IMR-90 (cell line): ENCODE data around the gene AHCYL1. TPM values are rescaled to one million over a fixed set of nuclear protein-coding genes. Genes with fewer than 3 reads are reported as not detected.
A peak's percentile ranks its signal among the peaks of the same experiment; 100 is the strongest.

Experiments used
- ATAC-seq: fragments of 200-7000 bp; cut with Tn5 transposase; 2 replicates; pipeline ENCODE4 v1.9.1; 2020; ENCODE audit warnings: low read depth, mild to moderate bottlenecking, moderate library complexity
- BruUV-seq: library from RNA; stranded (reverse); fragments of 400-500 nt; replicated peaks from 2 replicates; lab custom pipeline; 2021; lab: Mats Ljungman, UMichigan
- CTCF ChIA-PET: fragments of 300-600 bp; formaldehyde crosslinking; extraction: SDS; loops from one replicate; lab custom pipeline; 2021; ENCODE audit warnings: antibody characterized with exemption; lab: Yijun Ruan, JAX
- POLR2A ChIA-PET: fragments of 300-600 bp; sonication (Branson Sonifier 250); formaldehyde crosslinking; loops from one replicate; lab custom pipeline; 2022; ENCODE audit warnings: antibody characterized with exemption; ENCODE audit not compliant: unreplicated experiment; lab: Charles Lee
- DNase-seq: peaks from one replicate; pipeline ENCODE4 v3.0.0; 2013
- H2AFZ ChIP-seq: replicated peaks from 2 replicates; pipeline ENCODE3; 2013; ENCODE audit warnings: low read length, mild to moderate bottlenecking; ENCODE audit not compliant: poor library complexity
- H2AK5ac ChIP-seq: 2 replicates; pipeline ENCODE4 v1.6.1; 2013; ENCODE audit warnings: low read depth, low read length, inconsistent platforms
- H2AK9ac ChIP-seq: replicated peaks from 2 replicates; pipeline ENCODE3; 2013; ENCODE audit warnings: mild to moderate bottlenecking, low read depth, low read length, moderate library complexity; ENCODE audit not compliant: poor library complexity
- H2BK120ac ChIP-seq: 2 replicates; pipeline ENCODE4 v1.6.1; 2013; ENCODE audit warnings: low read depth, low read length, inconsistent platforms
- H2BK15ac ChIP-seq: 3 replicates; pipeline ENCODE4 v1.6.1; 2013; ENCODE audit warnings: low read depth, low read length, inconsistent platforms
- H2BK20ac ChIP-seq: 2 replicates; pipeline ENCODE4 v1.6.1; 2013; ENCODE audit warnings: low read depth, mild to moderate bottlenecking, inconsistent platforms, low read length, moderate library complexity
- H2BK5ac ChIP-seq: 2 replicates; pipeline ENCODE4 v1.6.1; 2013; ENCODE audit warnings: mild to moderate bottlenecking, low read depth, low read length, inconsistent platforms; ENCODE audit not compliant: poor library complexity, severe bottlenecking
- H3K14ac ChIP-seq: replicated peaks from 2 replicates; pipeline ENCODE4 v1.6.1; 2013; ENCODE audit warnings: low read depth, low read length, inconsistent platforms
- H3K18ac ChIP-seq: 2 replicates; pipeline ENCODE4 v1.6.1; 2013; ENCODE audit warnings: low read depth, low read length, control low read depth
- H3K23ac ChIP-seq: 2 replicates; pipeline ENCODE4 v1.6.1; 2013; ENCODE audit warnings: low read depth, low read length, inconsistent platforms
- H3K27ac ChIP-seq: 2 replicates; pipeline ENCODE4 v1.5.1; 2013; ENCODE audit warnings: mild to moderate bottlenecking, control low read depth, low read length; ENCODE audit not compliant: insufficient read depth
- H3K27me3 ChIP-seq: 2 replicates; pipeline ENCODE4 v1.6.1; 2013; ENCODE audit warnings: low read length; ENCODE audit not compliant: control insufficient read depth, insufficient read depth
- H3K36me3 ChIP-seq: 2 replicates; pipeline ENCODE4 v1.6.1; 2013; ENCODE audit warnings: low read length, mixed read lengths; ENCODE audit not compliant: control insufficient read depth, insufficient read depth
- H3K4ac ChIP-seq: 2 replicates; pipeline ENCODE4 v1.6.1; 2013; ENCODE audit warnings: low read depth, low read length, inconsistent platforms
- H3K4me1 ChIP-seq: 2 replicates; pipeline ENCODE4 v1.6.1; 2013; ENCODE audit warnings: low read length, mixed read lengths; ENCODE audit not compliant: control insufficient read depth, insufficient read depth
- H3K4me2 ChIP-seq: 2 replicates; pipeline ENCODE4 v1.6.1; 2013; ENCODE audit warnings: low read depth, mild to moderate bottlenecking, control low read depth, low read length, moderate library complexity
- H3K4me3 ChIP-seq: 2 replicates; pipeline ENCODE4 v1.5.1; 2013; ENCODE audit warnings: low read depth, mild to moderate bottlenecking, control low read depth, low read length, moderate library complexity; ENCODE audit not compliant: insufficient read depth
- H3K56ac ChIP-seq: 2 replicates; pipeline ENCODE4 v1.6.1; 2013; ENCODE audit warnings: low read length, inconsistent platforms; ENCODE audit not compliant: insufficient read depth; ENCODE audit errors: extremely low read depth
- H3K79me1 ChIP-seq, 2 experiments: 2 replicates each; pipeline ENCODE4 v1.6.1; 2013; ENCODE audit warnings: low read length in 2 of 2, inconsistent platforms in 1 of 2, low read depth in 1 of 2
- H3K9ac ChIP-seq: 2 replicates; pipeline ENCODE4 v1.6.1; 2013; ENCODE audit warnings: low read depth, low read length, control low read depth
- H3K9me1 ChIP-seq: 2 replicates; pipeline ENCODE4 v1.6.1; 2013; ENCODE audit warnings: low read length, inconsistent platforms; ENCODE audit not compliant: insufficient read depth
- H3K9me3 ChIP-seq: 2 replicates; pipeline ENCODE4 v1.6.1; 2013; ENCODE audit warnings: low read length; ENCODE audit not compliant: control insufficient read depth, insufficient read depth
- H4K20me1 ChIP-seq: 2 replicates; pipeline ENCODE4 v1.6.1; 2013; ENCODE audit warnings: low read length, inconsistent platforms; ENCODE audit not compliant: insufficient read depth
- H4K5ac ChIP-seq: 2 replicates; pipeline ENCODE4 v1.6.1; 2013; ENCODE audit warnings: mild to moderate bottlenecking, low read depth, low read length, control low read depth
- H4K8ac ChIP-seq, 2 experiments: 2 replicates each; pipeline ENCODE4 v1.6.1; 2013; ENCODE audit warnings: low read depth in 2 of 2, low read length in 2 of 2, control low read depth in 1 of 2, inconsistent platforms in 1 of 2
- H4K91ac ChIP-seq: 2 replicates; pipeline ENCODE4 v1.6.1; 2013; ENCODE audit warnings: low read depth, low read length, inconsistent platforms; ENCODE audit not compliant: insufficient read depth
- BHLHE40 ChIP-seq: fragments of 150-350 bp; IDR thresholded peaks from 2 replicates; pipeline ENCODE4 v1.6.1; 2016; ENCODE audit warnings: mild to moderate bottlenecking, low read depth, low read length
- CEBPB ChIP-seq: IDR thresholded peaks from 2 replicates; pipeline ENCODE4 v1.6.1; 2012; ENCODE audit warnings: low read depth, low read length, improper control_type of control experiment
- CHD1 ChIP-seq: IDR thresholded peaks from 2 replicates; pipeline ENCODE4 v1.6.1; 2012; ENCODE audit warnings: low read depth, low read length, improper control_type of control experiment
- FOS ChIP-seq: fragments of 150-350 bp; IDR thresholded peaks from 2 replicates; pipeline ENCODE4 v1.6.1; 2016; ENCODE audit warnings: low read depth, low read length
- MAFK ChIP-seq: IDR thresholded peaks from 2 replicates; pipeline ENCODE4 v1.6.1; 2012; ENCODE audit warnings: low read depth, low read length, improper control_type of control experiment
- MAZ ChIP-seq: IDR thresholded peaks from 2 replicates; pipeline ENCODE4 v1.6.1; 2012; ENCODE audit warnings: low read depth, mild to moderate bottlenecking, low read length, improper control_type of control experiment, moderate library complexity, borderline replicate concordance
- NFE2L2 ChIP-seq: fragments of 150-350 bp; IDR thresholded peaks from 2 replicates; pipeline ENCODE4 v1.6.1; 2016; ENCODE audit warnings: low read depth, mild to moderate bottlenecking, low read length
- POLR2A ChIP-seq: IDR thresholded peaks from 2 replicates; pipeline ENCODE4 v1.6.1; 2012; ENCODE audit warnings: mild to moderate bottlenecking, low read depth, low read length
- RAD21 ChIP-seq: IDR thresholded peaks from 2 replicates; pipeline ENCODE4 v1.6.1; 2012; ENCODE audit warnings: low read length, improper control_type of control experiment
- RCOR1 ChIP-seq: IDR thresholded peaks from 2 replicates; pipeline ENCODE4 v1.6.1; 2012; ENCODE audit warnings: mild to moderate bottlenecking, low read length, improper control_type of control experiment; ENCODE audit not compliant: insufficient replicate concordance
- RFX5 ChIP-seq: IDR thresholded peaks from 2 replicates; pipeline ENCODE4 v1.8.0; 2012; ENCODE audit warnings: low read depth, mild to moderate bottlenecking, low read length, moderate library complexity
- SMC3 ChIP-seq: fragments of 150-350 bp; IDR thresholded peaks from 2 replicates; pipeline ENCODE4 v1.6.1; 2016; ENCODE audit warnings: low read depth, mild to moderate bottlenecking, antibody characterized with exemption, low read length, moderate library complexity
- WGBS, 2 experiments: methylation state at CpG; one replicate each; pipeline versions ENCODE4 v1.1.5 to v1.1.7; 2013; ENCODE audit warnings: missing lambda C conversion rate in 2 of 2; ENCODE audit not compliant: insufficient read length in 1 of 2; ENCODE audit errors: extremely low coverage in 2 of 2; 5-methylcytosine and 5-hydroxymethylcytosine counted together
- dilution Hi-C: fragments of 300-500 bp; cut with HindIII; formaldehyde crosslinking; loops from one replicate; pipeline ENCODE4 v1.14.3; 2018; ENCODE audit warnings: low sequenced_read_pairs; ENCODE audit not compliant: unreplicated experiment
- in situ Hi-C: fragments of 300-500 bp; cut with MboI; formaldehyde crosslinking; loops from 3 replicates; pipeline ENCODE4 v1.14.3; 2019; ENCODE audit warnings: low sequenced_read_pairs, inconsistent platforms, mixed read lengths
- intact Hi-C: fragments of 100-400 bp; cut with micrococcal nuclease; formaldehyde crosslinking; loops from 2 replicates; pipeline ENCODE4 v1.10.0; 2022
- polyA plus RNA-seq, 3 experiments: library from polyadenylated mRNA; depleted of rRNA; stranded (reverse); fragments of >200 nt; gene quantifications; 2 replicates each; pipeline ENCODE4 v1.2.3, GENCODE V29; 2012; ENCODE audit warnings: low replicate concordance in 1 of 3
- total RNA-seq: library from RNA; depleted of rRNA; stranded (reverse); fragments of >200 nt; gene quantifications from 2 replicates; pipeline ENCODE4 v1.2.3, GENCODE V29; 2012
- TF ChIP-seq, protein P1 (sequence below): fragments of 150-350 bp; IDR thresholded peaks from 2 replicates; pipeline ENCODE4 v1.6.1; 2016; ENCODE audit warnings: low read depth, mild to moderate bottlenecking, low read length, moderate library complexity, borderline replicate concordance
- TF ChIP-seq, protein P2 (sequence below): fragments of 150-350 bp; IDR thresholded peaks from 2 replicates; pipeline ENCODE4 v1.6.1; 2017; ENCODE audit warnings: mild to moderate bottlenecking, antibody characterized with exemption, low read length, low read depth

Gene AHCYL1
- total and polyA plus RNA-seq, 2 of the 4 experiments (the other 2 are of a cell fraction): 75.1 to 76.0 TPM

DNA sequence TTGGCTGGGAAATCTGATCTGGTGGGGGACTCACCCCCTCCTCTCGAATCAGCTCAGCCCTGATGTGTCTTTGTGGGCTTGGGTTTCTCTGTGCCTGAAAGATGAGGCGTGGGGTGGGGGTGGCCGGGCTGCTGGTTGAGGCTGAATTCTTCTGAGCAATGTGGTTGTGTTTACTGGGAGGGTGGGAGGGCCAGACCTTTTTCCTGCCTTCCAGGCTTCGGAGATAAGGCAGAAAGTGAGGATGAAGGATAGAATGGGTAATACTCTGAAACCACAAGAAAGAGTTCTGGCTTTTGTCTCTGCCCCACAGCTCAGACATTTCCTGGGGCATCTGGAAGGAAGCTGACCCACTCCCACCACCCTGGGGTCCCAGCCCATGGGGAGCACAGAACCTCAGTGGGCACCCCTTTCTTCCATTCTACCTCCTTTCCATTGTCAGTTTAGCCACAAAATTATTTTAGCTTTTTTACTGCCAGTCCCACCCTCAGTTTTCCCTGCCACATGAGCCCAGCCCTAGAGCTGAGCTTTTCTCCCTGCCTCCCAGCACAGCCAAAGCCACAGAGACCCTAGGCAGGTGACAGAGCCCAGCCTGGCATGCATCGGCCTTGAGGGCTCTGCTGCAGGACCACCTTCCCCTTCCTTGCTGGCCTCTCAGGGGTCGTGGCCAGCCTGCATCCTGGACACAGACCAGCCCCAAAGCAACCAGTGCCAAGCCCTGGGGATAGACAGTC lies 74.7 kb downstream of the AHCYL1 start:
- Histone ChIP-seq H3K27ac (no peak overlapping the region), H3K56ac (no peak overlapping the region), H4K8ac (no peak overlapping the region), H3K14ac (no peak overlapping the region), H4K20me1 (peaks cover 14% of the 10 kb centered on the region; the same call in 1 of the 2 replicates), H3K4ac (no peak overlapping the region), H2BK15ac (no peak overlapping the region), H2AFZ (no peak overlapping the region), H3K79me1 (peaks cover 0 to 26% of the 10 kb centered on the region in 2 experiments; a peak in 3 of 4 replicates), H3K4me2 (no peak overlapping the region), H4K5ac (no peak overlapping the region), H3K9ac (no peak overlapping the region), H3K9me1 (peaks cover 14% of the 10 kb centered on the region), H3K4me1 (peaks cover 23% of the 10 kb centered on the region), H2BK5ac (no peak overlapping the region), H3K27me3 (no peaks in the 10 kb centered on the region), H3K36me3 (peaks cover 37% of the 10 kb centered on the region), H2BK120ac (no peak overlapping the region), H3K9me3 (no peaks in the 10 kb centered on the region), H3K18ac (no peak overlapping the region), H2BK20ac (no peak overlapping the region), H3K23ac (no peak overlapping the region), H3K4me3 (no peak overlapping the region), H2AK5ac (no peak overlapping the region), H4K91ac (no peak overlapping the region), H2AK9ac (no peak overlapping the region)
- in situ Hi-C loops: no loop called here
- ChIA-PET CTCF (interaction anchor here (0.6 to 1.4 kb wide), 2 partner anchors 8 to 18 kb away, joined by 3 read pairs; no protein-coding TSS in a partner anchor), POLR2A (no interaction called here)
- peak; percentile 24 for DNase-seq
- TF ChIP-seq, protein P1, sequence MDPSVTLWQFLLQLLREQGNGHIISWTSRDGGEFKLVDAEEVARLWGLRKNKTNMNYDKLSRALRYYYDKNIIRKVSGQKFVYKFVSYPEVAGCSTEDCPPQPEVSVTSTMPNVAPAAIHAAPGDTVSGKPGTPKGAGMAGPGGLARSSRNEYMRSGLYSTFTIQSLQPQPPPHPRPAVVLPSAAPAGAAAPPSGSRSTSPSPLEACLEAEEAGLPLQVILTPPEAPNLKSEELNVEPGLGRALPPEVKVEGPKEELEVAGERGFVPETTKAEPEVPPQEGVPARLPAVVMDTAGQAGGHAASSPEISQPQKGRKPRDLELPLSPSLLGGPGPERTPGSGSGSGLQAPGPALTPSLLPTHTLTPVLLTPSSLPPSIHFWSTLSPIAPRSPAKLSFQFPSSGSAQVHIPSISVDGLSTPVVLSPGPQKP: no peak
- no peak for TF ChIP-seq RCOR1
- no peak for TF ChIP-seq POLR2A
- no peak for TF ChIP-seq FOS
- no peak for TF ChIP-seq RAD21
- no peak for TF ChIP-seq MAFK
- no peak for TF ChIP-seq CEBPB
- no peak for TF ChIP-seq BHLHE40
- no peak for TF ChIP-seq SMC3
- TF ChIP-seq RFX5: no peak
- no peak for TF ChIP-seq MAZ
- TF ChIP-seq NFE2L2: no peak
- no peak for TF ChIP-seq CHD1
- TF ChIP-seq, protein P2, sequence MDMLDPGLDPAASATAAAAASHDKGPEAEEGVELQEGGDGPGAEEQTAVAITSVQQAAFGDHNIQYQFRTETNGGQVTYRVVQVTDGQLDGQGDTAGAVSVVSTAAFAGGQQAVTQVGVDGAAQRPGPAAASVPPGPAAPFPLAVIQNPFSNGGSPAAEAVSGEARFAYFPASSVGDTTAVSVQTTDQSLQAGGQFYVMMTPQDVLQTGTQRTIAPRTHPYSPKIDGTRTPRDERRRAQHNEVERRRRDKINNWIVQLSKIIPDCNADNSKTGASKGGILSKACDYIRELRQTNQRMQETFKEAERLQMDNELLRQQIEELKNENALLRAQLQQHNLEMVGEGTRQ: no peak
- intact Hi-C loops: loop anchor here (10.0 kb wide), 1 partner anchor 256 kb away; no protein-coding TSS in a partner anchor
- no peak for ATAC-seq
- dilution Hi-C loops: no loop called here
- BruUV-seq: no TSS peak
- no CpG with 5 or more reads among the region's 6 CpGs for WGBS, 2 experiments
